ENCODE data around the gene ARHGAP19.
A peak's percentile ranks its signal among the peaks of the same experiment; 100 is the strongest.

DNA sequence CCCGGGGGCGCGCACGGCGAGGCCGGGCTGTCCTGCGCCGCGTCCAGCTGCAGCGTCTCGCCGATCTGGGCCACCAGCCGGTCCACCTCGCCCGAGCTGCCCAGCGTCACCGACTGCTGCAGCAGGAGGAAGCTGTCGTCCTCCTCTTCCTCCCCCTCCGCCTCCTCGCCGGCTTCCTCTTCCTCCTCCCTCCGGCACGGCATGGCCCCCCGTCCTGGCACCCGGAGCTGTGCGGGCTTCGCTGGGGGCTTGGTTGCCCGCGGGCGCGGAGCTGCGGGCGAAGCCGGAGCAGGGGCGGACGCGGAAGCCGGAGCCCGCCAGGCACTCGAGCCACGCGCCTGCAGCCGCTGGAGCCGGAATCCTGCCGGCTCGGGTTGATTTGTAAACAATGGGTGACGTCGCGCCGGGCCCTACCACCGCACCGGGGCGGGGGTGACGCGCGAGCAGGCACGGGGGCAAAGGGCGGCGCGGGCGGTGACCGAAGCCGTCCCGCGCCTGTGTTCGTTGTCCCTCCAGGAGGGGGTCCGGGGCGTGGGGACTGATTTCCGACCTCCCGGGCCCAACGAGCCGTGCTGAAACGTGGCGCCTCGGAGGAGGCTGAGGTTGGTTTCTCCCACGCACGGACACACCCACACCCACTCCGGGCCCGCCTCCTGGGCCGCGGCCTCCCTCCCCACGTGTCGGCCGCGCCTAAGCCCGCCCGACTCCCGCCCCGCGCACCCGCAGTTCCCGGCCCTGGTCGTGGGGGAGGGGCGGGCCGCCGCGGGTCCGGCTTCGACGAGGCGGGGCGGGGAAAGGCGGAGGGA is 42.1 kb upstream of the ARHGAP19 start, which contains the start of gene FRAT2:
- TF ChIP-seq EZH2 (IDR thresholded peaks at IDR 0.05) (no peak), POLR2AphosphoS5 (IDR thresholded peaks at IDR 0.05; ENCODE audit: borderline replicate concordance, low read depth, low read length) (peak; percentile 44)
